K562 (cell line): ENCODE results near the gene GFOD2. TPM values are rescaled to one million over a fixed set of nuclear protein-coding genes. Genes with fewer than 3 reads are reported as not detected.

Source experiments
- ATAC-seq: fragments of 200-7000 bp; cut with Tn5 transposase; 3 replicates; pipeline ENCODE4 v1.9.1; 2020; ENCODE audit warnings: moderate library complexity
- BruUV-seq: library from RNA; stranded (reverse); fragments of 400-500 nt; replicated peaks from 2 replicates; lab custom pipeline; 2021; lab: Mats Ljungman, UMichigan
- CTCF ChIA-PET: fragments of 300-600 bp; formaldehyde crosslinking; extraction: SDS; loops from one replicate; lab custom pipeline; 2021; ENCODE audit warnings: low intra/inter-chr PET ratio; lab: Yijun Ruan, JAX
- POLR2A ChIA-PET: fragments of 300-600, 350-650 bp; sonication (Branson Sonifier 250); formaldehyde crosslinking; extraction: SDS; loops from one replicate; lab custom pipeline; 2021; ENCODE audit warnings: antibody characterized with exemption, inconsistent platforms; lab: Yijun Ruan, JAX
- DNase-seq, 4 experiments: peaks; one replicate each; pipeline versions ENCODE4 v3.0.0 to v3.0.0-alpha.2; 2011 to 2018; ENCODE audit warnings: low spot score in 3 of 4, mixed read lengths in 3 of 4; ENCODE audit errors: extremely low read depth in 1 of 4
- FAIRE-seq: peaks from 2 replicates; lab custom pipeline; 2011; peaks lifted over from hg19 to GRCh38; lab: Jason Lieb, UNC
- H2AFZ ChIP-seq: 2 replicates; pipeline ENCODE4 v1.6.0; 2011; ENCODE audit warnings: low read depth, low read length, control low read depth, inconsistent platforms
- H3K27ac ChIP-seq: fragments of 200-600 bp; 3 replicates; pipeline ENCODE4 v1.8.0; 2011; ENCODE audit warnings: low read depth, mild to moderate bottlenecking, control low read depth, inconsistent platforms, low read length, moderate library complexity, mixed read lengths; ENCODE audit errors: extremely low read depth
- H3K27me3 ChIP-seq, 2 experiments: fragments of 300-600 bp in 1 of 2; 2 replicates in 1 of 2; 3 replicates in 1 of 2; pipeline versions ENCODE4 v1.6.0 to v1.8.0; 2011; ENCODE audit warnings: inconsistent platforms in 2 of 2, low read length in 2 of 2, mild to moderate bottlenecking in 1 of 2, mixed read lengths in 1 of 2, moderate library complexity in 1 of 2; ENCODE audit not compliant: control insufficient read depth in 2 of 2, insufficient read depth in 2 of 2
- H3K36me3 ChIP-seq: fragments of 300-600 bp; 3 replicates; pipeline ENCODE4 v1.8.0; 2011; ENCODE audit warnings: mild to moderate bottlenecking, low read length, inconsistent platforms; ENCODE audit not compliant: control insufficient read depth, insufficient read depth
- H3K4me1 ChIP-seq, 2 experiments: fragments of 200-600 bp in 1 of 2; replicated peaks in 1 of 2; 2 replicates in 1 of 2; 3 replicates in 1 of 2; pipeline versions ENCODE4 v1.5.1 to v1.8.0; 2011; ENCODE audit warnings: inconsistent platforms in 2 of 2, low read length in 2 of 2, mild to moderate bottlenecking in 1 of 2, mixed read lengths in 1 of 2, moderate library complexity in 1 of 2; ENCODE audit not compliant: control insufficient read depth in 2 of 2, insufficient read depth in 2 of 2
- H3K4me2 ChIP-seq: 2 replicates; pipeline ENCODE4 v1.6.1; 2011; ENCODE audit warnings: low read length, control low read depth, inconsistent platforms, mixed read lengths; ENCODE audit not compliant: insufficient read depth
- H3K4me3 ChIP-seq: fragments of 200-600 bp; sonication (generic), shearing (Covaris generic); 2 replicates; pipeline ENCODE4 v1.5.1; 2016; ENCODE audit warnings: control low read depth, inconsistent platforms
- H3K79me2 ChIP-seq: fragments of 200-600 bp; 3 replicates; pipeline ENCODE4 v1.8.0; 2011; ENCODE audit warnings: low read length, inconsistent platforms; ENCODE audit not compliant: control insufficient read depth, insufficient read depth
- H3K9ac ChIP-seq, 2 experiments: 2 replicates each; pipeline versions ENCODE4 v1.6.0 to v1.6.1; 2011; ENCODE audit warnings: low read depth in 2 of 2, low read length in 2 of 2, control low read depth in 1 of 2, inconsistent platforms in 1 of 2, mild to moderate bottlenecking in 1 of 2, mixed read lengths in 1 of 2; ENCODE audit not compliant: insufficient read depth in 1 of 2
- H3K9me1 ChIP-seq: one replicate; pipeline ENCODE4 v1.6.0; 2011; ENCODE audit warnings: inconsistent platforms, mild to moderate bottlenecking, low read length, moderate library complexity; ENCODE audit not compliant: control insufficient read depth, insufficient read depth
- H3K9me3 ChIP-seq: replicated peaks from 2 replicates; pipeline ENCODE4 v1.5.1; 2011; ENCODE audit warnings: low read depth, low read length, inconsistent platforms; ENCODE audit not compliant: control insufficient read depth, insufficient read depth
- H4K20me1 ChIP-seq: replicated peaks from 2 replicates; pipeline ENCODE4 v1.6.1; 2011; ENCODE audit warnings: low read length, inconsistent platforms, mixed read lengths; ENCODE audit not compliant: control insufficient read depth, insufficient read depth
- ATF7 ChIP-seq: fragments of 450-650 bp; IDR thresholded peaks from 2 replicates; pipeline ENCODE4 v1.7.1; 2014; ENCODE audit warnings: mild to moderate bottlenecking, moderate library complexity
- BCL6 ChIP-seq: fragments of 250-450 bp; sonication (Bioruptor Pico); IDR thresholded peaks from 2 replicates; pipeline ENCODE4 v1.4.0; 2020
- BRF2 ChIP-seq: IDR thresholded peaks from 3 replicates; pipeline ENCODE4 v1.6.1; 2011; ENCODE audit warnings: borderline replicate concordance, mild to moderate bottlenecking; ENCODE audit not compliant: insufficient read length, insufficient read depth
- L3MBTL2 ChIP-seq: fragments of 450-650 bp; IDR thresholded peaks from 2 replicates; pipeline ENCODE4 v1.6.1; 2016; ENCODE audit warnings: mild to moderate bottlenecking, moderate library complexity
- ZNF592 ChIP-seq: fragments of 450-650 bp; IDR thresholded peaks from 2 replicates; pipeline ENCODE4 v1.6.1; 2017; ENCODE audit warnings: antibody characterized with exemption, mild to moderate bottlenecking
- WGBS: fragments of 100-300 bp; shearing (Covaris generic); methylation state at CpG from one replicate; pipeline ENCODE4 v1.1.6; 2016; ENCODE audit warnings: low coverage, mixed read lengths; ENCODE audit not compliant: insufficient coverage; ENCODE audit errors: missing lambda C conversion rate; 5-methylcytosine and 5-hydroxymethylcytosine counted together
- in situ Hi-C: fragments of 300-500 bp; cut with MboI; formaldehyde crosslinking; loops from 4 replicates; pipeline ENCODE4 v1.15.0; 2018; ENCODE audit warnings: inconsistent platforms, mixed read lengths
- intact Hi-C: fragments of 100-400 bp; cut with micrococcal nuclease; formaldehyde crosslinking; loops from 2 replicates; pipeline ENCODE4 v1.14.2; 2022
- polyA plus RNA-seq, 8 experiments: library from polyadenylated mRNA; depleted of rRNA in 4 of 8; stranded (reverse) in 5 of 8; unstranded in 3 of 8; fragments of >200 nt; fragmentation: Nextera tagmentation in 2 of 8; fragmentation: Illumina TruSeq in 1 of 8; extraction: Ambion mirVana in 2 of 8; extraction: Trizol in 1 of 8; gene quantifications; 2 replicates each; pipeline versions ENCODE4 v1.2.1 to v1.2.3, GENCODE V29; 2011 to 2014; ENCODE audit warnings: inconsistent platforms in 1 of 8, missing spikeins in 1 of 8
- total RNA-seq, 7 experiments: library from RNA; depleted of rRNA in 6 of 7; stranded (reverse); fragments of >200 nt in 6 of 7; fragmentation: Illumina TruSeq in 2 of 7; extraction: Trizol in 2 of 7; gene quantifications; 2 replicates each; pipeline versions ENCODE4 v1.2.1 to v1.2.3, GENCODE V29; 2011 to 2021; ENCODE audit warnings: low replicate concordance in 1 of 7

Gene GFOD2
- total and polyA plus RNA-seq, 9 of the 15 experiments (the other 6 are each of a cell fraction or from before 2014, with no cell fraction given), result 1.9 to 15.8 (median 11.1) TPM

GRCh38 chr16:67703626-67704025 lies 15.5 kb downstream of the GFOD2 start:
- H3K4me1 ChIP-seq, result no peaks in the 10 kb centered on the region
- no peak for DNase-seq
- no peaks in the 10 kb centered on the region for H3K79me2 ChIP-seq
- H3K9ac ChIP-seq, result no peak overlapping the region
- TF ChIP-seq BRF2, result no peak
- CTCF ChIA-PET, result no interaction called here
- no peak overlapping the region for H3K27ac ChIP-seq
- no peak for FAIRE-seq
- no peaks in the 10 kb centered on the region for H3K27me3 ChIP-seq
- in situ Hi-C loops (no loop called here), intact Hi-C loops (no loop called here)
- H3K9me1 ChIP-seq, result no peaks in the 10 kb centered on the region
- H3K36me3 ChIP-seq, result 0 out of 3 replicates have a peak, but pooled peaks cover 3% of the 10 kb centered on the region
- WGBS, result 63% methylated on average over 2 of the region's 2 CpGs
- peaks cover 3% of the 10 kb centered on the region for H3K9me3 ChIP-seq
- H3K4me2 ChIP-seq, result no peak overlapping the region
- no peak for ATAC-seq
- H2AFZ ChIP-seq, result no peak overlapping the region
- BruUV-seq, result no TSS peak
- POLR2A ChIA-PET, result interaction anchor here (0.5 kb wide), 1 partner anchor 16 kb away, joined by 3 read pairs; no protein-coding TSS in a partner anchor
- no peaks in the 10 kb centered on the region for H4K20me1 ChIP-seq
- H3K4me3 ChIP-seq, result no peak overlapping the region

GRCh38 chr16:67702130-67702529 lies 17.0 kb downstream of the GFOD2 start:
- BruUV-seq, result no TSS peak
- WGBS, result 75% methylated on average over 4 of the region's 4 CpGs
- no peak overlapping the region for H3K27ac ChIP-seq
- no peaks in the 10 kb centered on the region for H3K79me2 ChIP-seq
- no peak for TF ChIP-seq ZNF592
- no peak for TF ChIP-seq ATF7
- TF ChIP-seq BCL6 (CRISPR knock-in tag), result no peak
- TF ChIP-seq L3MBTL2, result no peak
- DNase-seq, result no peak
- no peak for FAIRE-seq
- peaks cover 3% of the 10 kb centered on the region for H3K9me3 ChIP-seq
- H3K27me3 ChIP-seq, result no peaks in the 10 kb centered on the region
- ATAC-seq, result no peak
- intact Hi-C loops, result no loop called here
- peaks cover 8% of the 10 kb centered on the region; the same call in 1 of the 3 replicates for H3K36me3 ChIP-seq
- H3K4me2 ChIP-seq, result no peak overlapping the region
- in situ Hi-C loops, result no loop called here
- H3K9ac ChIP-seq, result no peak overlapping the region
- no peaks in the 10 kb centered on the region for H3K4me1 ChIP-seq
- H4K20me1 ChIP-seq, result no peaks in the 10 kb centered on the region
- no peak overlapping the region for H3K4me3 ChIP-seq
- POLR2A ChIA-PET, result interaction anchor here (0.7 to 0.9 kb wide), 3 partner anchors 11 to 26 kb away, joined by 3 to 6 read pairs (median 3); no protein-coding TSS in a partner anchor
- CTCF ChIA-PET, result no interaction called here
- H3K9me1 ChIP-seq, result no peaks in the 10 kb centered on the region
- H2AFZ ChIP-seq, result no peak overlapping the region
